NCI-H82 (cell line): ENCODE data around the gene PSG6.
"Not testable (repeated sequence)": the region's sequence is repeated elsewhere in the genome, so short reads cannot be mapped to it uniquely, and the experiment has no call there.

Experiments
- DNase-seq: peaks from one replicate; lab custom pipeline; 2025; lab: John Stamatoyannopoulos, UW

Gene PSG6

DNA sequence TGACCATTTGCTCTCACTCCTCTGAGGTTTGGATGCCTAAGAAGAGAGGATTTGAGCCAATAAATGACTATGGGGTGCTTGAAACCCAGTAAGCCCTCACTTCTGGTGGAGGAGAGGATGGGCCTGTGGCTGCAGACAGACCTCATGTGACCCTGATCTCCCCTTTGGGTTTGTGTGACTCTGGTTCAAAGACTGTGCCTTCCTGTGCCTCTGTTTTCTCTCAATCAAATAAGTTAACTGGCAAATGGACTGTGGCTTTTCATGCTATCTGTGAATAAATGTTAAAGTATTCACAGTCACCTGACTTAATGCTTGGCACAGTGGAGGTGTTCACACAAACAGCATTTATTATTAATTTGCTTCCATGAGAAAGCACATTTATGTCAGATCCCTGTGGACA lies 64.9 kb downstream of the PSG6 start:
- not testable (repeated sequence) for DNase-seq
